ENCODE results near the gene PDSS2. TPM values are rescaled to one million over a fixed set of nuclear protein-coding genes. Genes with fewer than 3 reads are reported as not detected.
"Not testable (repeated sequence)": the region's sequence is repeated elsewhere in the genome, so short reads cannot be mapped to it uniquely, and the experiment has no call there.

The PDSS2 gene
- total and polyA plus RNA-seq, 4 donors, result 6.6 to 19.8 (median 15.6) TPM

DNA sequence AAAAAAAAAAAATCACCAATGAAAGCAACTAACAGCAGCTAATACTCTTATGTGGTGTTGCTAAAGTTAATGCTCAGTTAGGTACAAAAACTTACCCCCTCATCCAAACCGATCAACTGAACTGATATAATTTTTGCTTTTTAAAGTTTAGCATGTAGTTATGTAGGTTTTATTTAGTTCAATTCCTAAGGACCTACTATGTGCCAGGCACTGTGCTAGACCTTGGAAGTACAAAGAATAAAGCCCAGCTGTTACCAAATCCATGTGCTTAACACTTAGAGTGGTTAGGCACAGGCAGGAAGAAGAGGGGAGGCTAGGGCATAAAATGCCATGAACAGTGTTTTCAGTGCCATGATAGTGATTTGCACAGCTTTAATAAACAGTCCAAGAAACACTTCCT, 85.1 kb downstream of the PDSS2 start:
- H3K4me3 ChIP-seq, result no peak overlapping the region
- 97 to 98% methylated on average over 1 of the region's 1 CpG for WGBS, 2 donors

GRCh38 chr6:107369493-107369892, 89.9 kb downstream of the PDSS2 start:
- 82 to 88% methylated on average over 1 of the region's 1 CpG for WGBS, 2 donors
- Histone ChIP-seq H3K4me1 (ENCODE audit: control insufficient read depth in 5 of 5, insufficient read depth in 5 of 5, low read length in 5 of 5) (no peaks in the 10 kb centered on the region), H3K27ac (ENCODE audit: low read depth in 1 of 2, low read length in 1 of 2) (no peak overlapping the region), H3K36me3 (ENCODE audit: control insufficient read depth in 4 of 4, insufficient read depth in 4 of 4, low read length in 4 of 4) (no peaks in the 10 kb centered on the region), H3K27me3 (ENCODE audit: control insufficient read depth in 3 of 3, insufficient read depth in 3 of 3, low read length in 2 of 3) (no peaks in the 10 kb centered on the region), H3K4me3 (no peak overlapping the region), H3K9ac (ENCODE audit: insufficient read depth in 1 of 2, low read length in 2 of 2) (no peak overlapping the region), H3K9me3 (ENCODE audit: control insufficient read depth in 4 of 4, insufficient read depth in 3 of 4, low read length in 3 of 4) (no peaks in the 10 kb centered on the region)
- DNase-seq (no peak), ATAC-seq (ENCODE audit: insufficient read depth, low FRiP score) (no peak)
- TF ChIP-seq, protein P1, sequence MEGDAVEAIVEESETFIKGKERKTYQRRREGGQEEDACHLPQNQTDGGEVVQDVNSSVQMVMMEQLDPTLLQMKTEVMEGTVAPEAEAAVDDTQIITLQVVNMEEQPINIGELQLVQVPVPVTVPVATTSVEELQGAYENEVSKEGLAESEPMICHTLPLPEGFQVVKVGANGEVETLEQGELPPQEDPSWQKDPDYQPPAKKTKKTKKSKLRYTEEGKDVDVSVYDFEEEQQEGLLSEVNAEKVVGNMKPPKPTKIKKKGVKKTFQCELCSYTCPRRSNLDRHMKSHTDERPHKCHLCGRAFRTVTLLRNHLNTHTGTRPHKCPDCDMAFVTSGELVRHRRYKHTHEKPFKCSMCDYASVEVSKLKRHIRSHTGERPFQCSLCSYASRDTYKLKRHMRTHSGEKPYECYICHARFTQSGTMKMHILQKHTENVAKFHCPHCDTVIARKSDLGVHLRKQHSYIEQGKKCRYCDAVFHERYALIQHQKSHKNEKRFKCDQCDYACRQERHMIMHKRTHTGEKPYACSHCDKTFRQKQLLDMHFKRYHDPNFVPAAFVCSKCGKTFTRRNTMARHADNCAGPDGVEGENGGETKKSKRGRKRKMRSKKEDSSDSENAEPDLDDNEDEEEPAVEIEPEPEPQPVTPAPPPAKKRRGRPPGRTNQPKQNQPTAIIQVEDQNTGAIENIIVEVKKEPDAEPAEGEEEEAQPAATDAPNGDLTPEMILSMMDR (IDR thresholded peaks at IDR 0.05; ENCODE audit: control extremely low read depth, extremely low read depth), result no peak

More for the DNA sequence above, 85.1 kb downstream of the PDSS2 start:
- Histone ChIP-seq H3K27me3 (ENCODE audit: control insufficient read depth in 3 of 3, insufficient read depth in 3 of 3, low read length in 2 of 3) (no peaks in the 10 kb centered on the region), H3K36me3 (ENCODE audit: control insufficient read depth in 4 of 4, insufficient read depth in 4 of 4, low read length in 4 of 4) (peaks cover 0 to 2% (median 0%) of the 10 kb centered on the region in 4 donors), H3K9ac (ENCODE audit: insufficient read depth in 1 of 2, low read length in 2 of 2) (no peak overlapping the region), H3K9me3 (ENCODE audit: control insufficient read depth in 4 of 4, insufficient read depth in 3 of 4, low read length in 3 of 4) (peaks cover 0 to 5% (median 1%) of the 10 kb centered on the region in 4 donors), H3K4me1 (ENCODE audit: control insufficient read depth in 5 of 5, insufficient read depth in 5 of 5, low read length in 5 of 5) (no peaks in the 10 kb centered on the region), H3K27ac (ENCODE audit: low read depth in 1 of 2, low read length in 1 of 2) (no peak overlapping the region)
- ATAC-seq (ENCODE audit: insufficient read depth, low FRiP score) (no peak), DNase-seq (no peak)
- TF ChIP-seq, protein P1 (IDR thresholded peaks at IDR 0.05; ENCODE audit: control extremely low read depth, extremely low read depth), result no peak

DNA sequence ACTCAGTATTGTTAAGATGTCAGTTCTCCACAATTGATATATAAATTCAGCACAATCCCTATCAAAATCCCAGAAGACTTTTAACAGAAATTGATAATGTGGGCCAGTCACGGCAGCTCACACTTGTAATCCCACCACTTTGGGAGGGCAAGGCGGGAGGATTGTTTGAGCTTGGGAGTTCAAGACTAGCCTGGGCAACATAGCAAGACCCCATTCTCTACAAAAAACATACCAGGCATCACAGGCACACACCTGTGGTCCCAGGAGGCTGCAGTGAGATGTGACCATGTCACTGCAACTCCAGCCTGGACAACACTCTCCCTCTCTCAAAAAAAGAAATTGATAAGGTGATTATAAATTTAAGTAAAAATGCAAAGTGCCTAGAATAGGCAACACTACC, 90.9 kb downstream of the PDSS2 start:
- Histone ChIP-seq H3K9me3 (ENCODE audit: control insufficient read depth in 4 of 4, insufficient read depth in 3 of 4, low read length in 3 of 4) (no peaks in the 10 kb centered on the region), H3K27ac (ENCODE audit: low read depth in 1 of 2, low read length in 1 of 2) (no peak overlapping the region), H3K4me3 (no peak overlapping the region), H3K27me3 (ENCODE audit: control insufficient read depth in 3 of 3, insufficient read depth in 3 of 3, low read length in 2 of 3) (no peaks in the 10 kb centered on the region), H3K36me3 (ENCODE audit: control insufficient read depth in 4 of 4, insufficient read depth in 4 of 4, low read length in 4 of 4) (no peaks in the 10 kb centered on the region), H3K9ac (ENCODE audit: insufficient read depth in 1 of 2, low read length in 2 of 2) (no peak overlapping the region), H3K4me1 (ENCODE audit: control insufficient read depth in 5 of 5, insufficient read depth in 5 of 5, low read length in 5 of 5) (no peaks in the 10 kb centered on the region)
- TF ChIP-seq, protein P1 (IDR thresholded peaks at IDR 0.05; ENCODE audit: control extremely low read depth, extremely low read depth), result no peak
- WGBS, 2 donors, result 92 to 99% methylated on average over 2 of the region's 2 CpGs
- ATAC-seq (ENCODE audit: insufficient read depth, low FRiP score), result no peak
- no peak for DNase-seq

GRCh38 chr6:107364173-107364572, 95.2 kb downstream of the PDSS2 start:
- H3K9ac ChIP-seq (ENCODE audit: insufficient read depth in 1 of 2, low read length in 2 of 2); H3K9me3 ChIP-seq (ENCODE audit: control insufficient read depth in 4 of 4, insufficient read depth in 3 of 4, low read length in 3 of 4); H3K27me3 ChIP-seq (ENCODE audit: control insufficient read depth in 3 of 3, insufficient read depth in 3 of 3, low read length in 2 of 3); H3K4me1 ChIP-seq (ENCODE audit: control insufficient read depth in 5 of 5, insufficient read depth in 5 of 5, low read length in 5 of 5); DNase-seq; H3K4me3 ChIP-seq; H3K27ac ChIP-seq (ENCODE audit: low read depth in 1 of 2, low read length in 1 of 2); ATAC-seq (ENCODE audit: insufficient read depth, low FRiP score); H3K36me3 ChIP-seq (ENCODE audit: control insufficient read depth in 4 of 4, insufficient read depth in 4 of 4, low read length in 4 of 4): not testable (repeated sequence)
- WGBS, 2 donors, result 97 to 100% methylated on average over 8 to 24 of the region's 26 CpGs

Data from lung (tissue), 12 donors.